GM12873 (cell line): ENCODE results near the gene PCP4L1.

Experiments
- CTCF ChIP-seq: IDR thresholded peaks from 2 replicates; pipeline ENCODE4 v1.5.1; 2012; ENCODE audit warnings: low read depth, mild to moderate bottlenecking, moderate library complexity, low read length, control low read depth; ENCODE audit not compliant: insufficient read depth; ENCODE audit errors: missing control alignments

Gene PCP4L1

GRCh38 chr1:161251579-161251978 is 7.0 kb upstream of the PCP4L1 start:
- TF ChIP-seq CTCF: no peak

- no peak for TF ChIP-seq CTCF
Measured at GRCh38 chr1:161259345-161259702, 779 bp downstream of the PCP4L1 start.

GRCh38 chr1:161259765-161260164 is 1.2 kb downstream of the PCP4L1 start:
- TF ChIP-seq CTCF: no peak

- no peak for TF ChIP-seq CTCF
Measured at GRCh38 chr1:161260376-161261260, 2.1 kb downstream of the PCP4L1 start.

- TF ChIP-seq CTCF: no peak
Measured at GRCh38 chr1:161261261-161262235, 3.0 kb downstream of the PCP4L1 start.

GRCh38 chr1:161265305-161265704 is 6.8 kb downstream of the PCP4L1 start:
- TF ChIP-seq CTCF: no peak

- no peak for TF ChIP-seq CTCF
Measured at GRCh38 chr1:161266202-161266601, 7.7 kb downstream of the PCP4L1 start.
